Measurements from ENCODE around the gene SRPK2. TPM values are rescaled to one million over a fixed set of nuclear protein-coding genes. Genes with fewer than 3 reads are reported as not detected.

The SRPK2 gene
- total RNA-seq, 1 donor from 2014 or later: 54.1 TPM

DNA sequence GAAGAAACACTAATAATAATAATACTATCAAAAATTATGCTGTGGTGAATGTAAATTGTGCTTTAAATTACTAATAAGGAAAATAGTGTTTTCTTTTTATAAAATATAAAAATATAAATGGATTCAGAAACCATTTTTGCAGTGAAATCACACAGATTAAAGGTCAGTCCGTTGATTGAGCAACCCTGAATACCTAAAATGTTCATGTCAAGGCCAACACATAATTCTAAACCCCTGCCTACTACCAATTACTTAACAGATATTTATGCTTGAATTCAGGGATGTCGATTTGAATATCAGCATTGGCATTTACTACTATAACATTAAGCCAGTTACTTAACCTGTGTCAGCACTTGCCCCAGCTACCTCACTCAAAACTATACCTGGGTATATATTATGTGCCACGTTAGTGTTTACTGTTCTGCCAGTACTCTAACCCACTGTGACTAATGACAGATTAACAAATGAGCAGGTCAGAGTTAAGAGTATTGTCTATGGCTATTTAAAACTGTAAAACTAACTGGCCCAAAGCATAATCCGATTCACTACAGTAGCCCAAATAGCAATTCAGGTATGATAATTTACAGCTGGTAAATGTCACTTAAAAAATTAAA lies 209.7 kb downstream of the SRPK2 start:
- DNase-seq (ENCODE audit: low spot score): no peak
- H3K9me3 Mint-ChIP-seq: peaks cover 15% of the 10 kb centered on the region
- H3K4me3 Mint-ChIP-seq: no peak overlapping the region
- no peaks in the 10 kb centered on the region for H3K4me1 Mint-ChIP-seq
- peaks cover 13% of the 10 kb centered on the region for H3K36me3 Mint-ChIP-seq
- H3K9ac ChIP-seq: no peak overlapping the region
- H3K27me3 Mint-ChIP-seq (ENCODE audit: insufficient read depth, low read depth): no peaks in the 10 kb centered on the region
- no peaks in the 10 kb centered on the region for H3K9me3 ChIP-seq (ENCODE audit: low read depth)
- no peak overlapping the region for H3K27ac Mint-ChIP-seq
- TF ChIP-seq, protein P1, sequence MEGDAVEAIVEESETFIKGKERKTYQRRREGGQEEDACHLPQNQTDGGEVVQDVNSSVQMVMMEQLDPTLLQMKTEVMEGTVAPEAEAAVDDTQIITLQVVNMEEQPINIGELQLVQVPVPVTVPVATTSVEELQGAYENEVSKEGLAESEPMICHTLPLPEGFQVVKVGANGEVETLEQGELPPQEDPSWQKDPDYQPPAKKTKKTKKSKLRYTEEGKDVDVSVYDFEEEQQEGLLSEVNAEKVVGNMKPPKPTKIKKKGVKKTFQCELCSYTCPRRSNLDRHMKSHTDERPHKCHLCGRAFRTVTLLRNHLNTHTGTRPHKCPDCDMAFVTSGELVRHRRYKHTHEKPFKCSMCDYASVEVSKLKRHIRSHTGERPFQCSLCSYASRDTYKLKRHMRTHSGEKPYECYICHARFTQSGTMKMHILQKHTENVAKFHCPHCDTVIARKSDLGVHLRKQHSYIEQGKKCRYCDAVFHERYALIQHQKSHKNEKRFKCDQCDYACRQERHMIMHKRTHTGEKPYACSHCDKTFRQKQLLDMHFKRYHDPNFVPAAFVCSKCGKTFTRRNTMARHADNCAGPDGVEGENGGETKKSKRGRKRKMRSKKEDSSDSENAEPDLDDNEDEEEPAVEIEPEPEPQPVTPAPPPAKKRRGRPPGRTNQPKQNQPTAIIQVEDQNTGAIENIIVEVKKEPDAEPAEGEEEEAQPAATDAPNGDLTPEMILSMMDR (IDR thresholded peaks at IDR 0.05): no peak
- no peak for TF ChIP-seq EZH2phosphoT487 (IDR thresholded peaks at IDR 0.05)
- TF ChIP-seq EZH2 (IDR thresholded peaks at IDR 0.05): no peak
- H3F3A ChIP-seq (ENCODE audit: low read depth): no peaks in the 10 kb centered on the region
- no peaks in the 10 kb centered on the region for H3K36me3 ChIP-seq
- no peak overlapping the region for H3K4me2 ChIP-seq
- peaks cover 13% of the 10 kb centered on the region for H3K79me2 ChIP-seq (ENCODE audit: low read depth)
- no peak overlapping the region for H3K4me3 ChIP-seq
- no peaks in the 10 kb centered on the region for H3K4me1 ChIP-seq
- H3K27me3 ChIP-seq: no peaks in the 10 kb centered on the region
- H4K20me1 ChIP-seq (ENCODE audit: low read depth): peaks cover 8% of the 10 kb centered on the region
- no peak overlapping the region for H2AFZ ChIP-seq (replicated peaks)
- H3K27ac ChIP-seq: no peak overlapping the region

DNA sequence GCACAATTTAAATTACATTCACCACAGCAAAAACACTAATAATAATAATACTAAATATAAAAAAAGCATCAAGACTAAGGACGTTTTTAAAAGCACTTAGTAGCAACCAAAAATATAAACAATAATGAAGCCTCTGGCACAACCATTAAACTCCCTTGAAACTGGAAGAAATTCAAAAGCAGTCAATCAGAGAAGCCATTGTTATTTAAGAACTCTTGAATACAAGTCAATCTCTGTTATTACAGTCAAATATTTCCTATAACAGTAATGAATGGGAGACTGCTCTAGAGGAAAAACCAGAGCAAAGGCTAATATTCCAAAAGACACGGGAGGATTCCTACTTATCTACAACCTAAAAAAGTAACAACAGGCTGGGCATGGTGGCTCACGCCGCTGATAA lies 210.5 kb downstream of the SRPK2 start:
- no peak for DNase-seq (ENCODE audit: low spot score)
- H3K9me3 Mint-ChIP-seq: peaks cover 15% of the 10 kb centered on the region

DNA sequence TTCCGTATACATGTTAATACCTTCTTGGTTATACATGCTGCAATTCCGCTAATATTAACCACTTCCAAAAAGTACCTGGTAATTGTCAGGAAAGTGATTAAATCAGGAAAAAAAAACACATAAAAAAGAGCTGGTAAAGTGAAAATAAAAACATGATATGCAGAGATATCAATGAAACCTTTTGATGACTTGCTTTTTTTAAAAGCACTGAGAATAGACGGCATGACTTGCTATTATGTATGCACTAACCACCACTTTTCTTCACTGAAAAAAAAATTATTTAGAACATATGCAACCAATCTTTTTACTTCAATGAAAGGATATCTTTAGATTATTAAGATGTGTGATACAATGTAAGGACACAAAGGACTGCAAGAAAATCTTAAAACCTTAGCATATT lies 211.7 kb downstream of the SRPK2 start:
- no peak overlapping the region for H3K4me3 Mint-ChIP-seq
- Histone ChIP-seq H3K79me2 (ENCODE audit: low read depth) (peaks cover 13% of the 10 kb centered on the region), H4K20me1 (ENCODE audit: low read depth) (peaks cover 16% of the 10 kb centered on the region)

More for the DNA sequence above, 210.5 kb downstream of the SRPK2 start:
- Histone ChIP-seq H3K9ac (no peak overlapping the region), H3K79me2 (ENCODE audit: low read depth) (peaks cover 13% of the 10 kb centered on the region), H3K36me3 (no peaks in the 10 kb centered on the region), H3K4me3 (no peak overlapping the region), H3K9me3 (ENCODE audit: low read depth) (no peaks in the 10 kb centered on the region), H4K20me1 (ENCODE audit: low read depth) (peaks cover 11% of the 10 kb centered on the region), H3K4me1 (no peaks in the 10 kb centered on the region), H3K4me2 (no peak overlapping the region), H3F3A (ENCODE audit: low read depth) (no peaks in the 10 kb centered on the region), H3K27me3 (no peaks in the 10 kb centered on the region), H2AFZ (replicated peaks) (no peak overlapping the region), H3K27ac (no peak overlapping the region)
- Mint-ChIP-seq H3K4me1 (peaks cover 2% of the 10 kb centered on the region), H3K4me3 (no peak overlapping the region), H3K36me3 (peaks cover 13% of the 10 kb centered on the region), H3K27me3 (ENCODE audit: insufficient read depth, low read depth) (no peaks in the 10 kb centered on the region), H3K27ac (no peak overlapping the region)
- TF ChIP-seq EZH2 (IDR thresholded peaks at IDR 0.05) (no peak), EZH2phosphoT487 (IDR thresholded peaks at IDR 0.05) (no peak)
- TF ChIP-seq, protein P1 (IDR thresholded peaks at IDR 0.05): no peak

More for the DNA sequence above, 211.7 kb downstream of the SRPK2 start:
- Mint-ChIP-seq H3K27ac (no peak overlapping the region), H3K27me3 (ENCODE audit: insufficient read depth, low read depth) (no peaks in the 10 kb centered on the region), H3K9me3 (peaks cover 15% of the 10 kb centered on the region), H3K36me3 (peaks cover 13% of the 10 kb centered on the region), H3K4me1 (peaks cover 2% of the 10 kb centered on the region)
- Histone ChIP-seq H3K4me3 (no peak overlapping the region), H3K4me1 (no peaks in the 10 kb centered on the region), H3K36me3 (no peaks in the 10 kb centered on the region), H3K4me2 (no peak overlapping the region), H3K9me3 (ENCODE audit: low read depth) (no peaks in the 10 kb centered on the region), H3K27ac (no peak overlapping the region), H3F3A (ENCODE audit: low read depth) (no peaks in the 10 kb centered on the region), H3K27me3 (no peaks in the 10 kb centered on the region), H2AFZ (replicated peaks) (no peak overlapping the region), H3K9ac (no peak overlapping the region)
- DNase-seq (ENCODE audit: low spot score): no peak
- no peak for TF ChIP-seq EZH2 (IDR thresholded peaks at IDR 0.05)
- TF ChIP-seq, protein P1 (IDR thresholded peaks at IDR 0.05): no peak
- no peak for TF ChIP-seq EZH2phosphoT487 (IDR thresholded peaks at IDR 0.05)

Data from neural progenitor cell (in vitro differentiated cells).